ENCODE measurements around the gene SSBP2.

Gene SSBP2

GRCh38 chr5:81516091-81516490, 234.8 kb downstream of the SSBP2 start:
- no peak for TF ChIP-seq CTCF (IDR thresholded peaks at IDR 0.05; ENCODE audit: poor library complexity, severe bottlenecking)
- Histone ChIP-seq H3K27ac (ENCODE audit: poor library complexity, severe bottlenecking) (no peak overlapping the region), H3K4me3 (ENCODE audit: severe bottlenecking) (no peak overlapping the region), H3K36me3 (ENCODE audit: low read depth) (no peaks in the 10 kb centered on the region), H3K4me1 (ENCODE audit: insufficient read depth, poor library complexity, severe bottlenecking) (peaks cover 2% of the 10 kb centered on the region), H3K9me3 (ENCODE audit: severe bottlenecking) (no peaks in the 10 kb centered on the region), H3K27me3 (ENCODE audit: insufficient read depth, poor library complexity, severe bottlenecking) (no peaks in the 10 kb centered on the region)
- DNase-seq (ENCODE audit: low spot score) (no peak), ATAC-seq (ENCODE audit: low read depth) (no peak)

GRCh38 chr5:81513982-81514381, 236.9 kb downstream of the SSBP2 start:
- peak; percentile 58; the same call in 1 of the 3 replicates for ATAC-seq (ENCODE audit: low read depth)

GRCh38 chr5:81513473-81513872, 237.4 kb downstream of the SSBP2 start:
- ATAC-seq (ENCODE audit: low read depth) (no peak), DNase-seq (ENCODE audit: low spot score) (no peak)
- H3K4me1 ChIP-seq (ENCODE audit: insufficient read depth, poor library complexity, severe bottlenecking), result peaks cover 2% of the 10 kb centered on the region
- no peak for TF ChIP-seq CTCF (IDR thresholded peaks at IDR 0.05; ENCODE audit: poor library complexity, severe bottlenecking)
- H3K27ac ChIP-seq (ENCODE audit: poor library complexity, severe bottlenecking), result no peak overlapping the region
- no peak overlapping the region for H3K4me3 ChIP-seq (ENCODE audit: severe bottlenecking)
- H3K36me3 ChIP-seq (ENCODE audit: low read depth), result no peaks in the 10 kb centered on the region
- no peaks in the 10 kb centered on the region for H3K9me3 ChIP-seq (ENCODE audit: severe bottlenecking)
- no peaks in the 10 kb centered on the region for H3K27me3 ChIP-seq (ENCODE audit: insufficient read depth, poor library complexity, severe bottlenecking)

More at GRCh38 chr5:81513982-81514381, 236.9 kb downstream of the SSBP2 start:
- peak; percentile 82 for TF ChIP-seq CTCF (IDR thresholded peaks at IDR 0.05; ENCODE audit: poor library complexity, severe bottlenecking)
- Histone ChIP-seq H3K27me3 (ENCODE audit: insufficient read depth, poor library complexity, severe bottlenecking) (no peaks in the 10 kb centered on the region), H3K4me3 (ENCODE audit: severe bottlenecking) (no peak overlapping the region), H3K4me1 (ENCODE audit: insufficient read depth, poor library complexity, severe bottlenecking) (peaks cover 2% of the 10 kb centered on the region), H3K9me3 (ENCODE audit: severe bottlenecking) (no peaks in the 10 kb centered on the region), H3K36me3 (ENCODE audit: low read depth) (no peaks in the 10 kb centered on the region), H3K27ac (ENCODE audit: poor library complexity, severe bottlenecking) (no peak overlapping the region)
- no peak for DNase-seq (ENCODE audit: low spot score)

GRCh38 chr5:81506900-81507588, 243.9 kb downstream of the SSBP2 start:
- no peaks in the 10 kb centered on the region for H3K4me1 ChIP-seq (ENCODE audit: insufficient read depth, poor library complexity, severe bottlenecking)
- peak; percentile 98 for ATAC-seq (ENCODE audit: low read depth)

More at GRCh38 chr5:81506900-81507588, 243.9 kb downstream of the SSBP2 start:
- Histone ChIP-seq H3K36me3 (ENCODE audit: low read depth) (no peaks in the 10 kb centered on the region), H3K9me3 (ENCODE audit: severe bottlenecking) (no peaks in the 10 kb centered on the region), H3K27ac (ENCODE audit: poor library complexity, severe bottlenecking) (no peak overlapping the region), H3K27me3 (ENCODE audit: insufficient read depth, poor library complexity, severe bottlenecking) (peaks cover 3% of the 10 kb centered on the region), H3K4me3 (ENCODE audit: severe bottlenecking) (no peak overlapping the region)
- DNase-seq (ENCODE audit: low spot score), result no peak
- TF ChIP-seq CTCF (IDR thresholded peaks at IDR 0.05; ENCODE audit: poor library complexity, severe bottlenecking), result peak; percentile 98

Data from RWPE2 (cell line).